GM10266 (cell line): ENCODE results near the gene ZFP36L2.

Experiments used
- DNase-seq: peaks from one replicate; pipeline ENCODE4 v3.0.0; 2012; ENCODE audit errors: extremely low spot score
- CTCF ChIP-seq: IDR thresholded peaks from 2 replicates; pipeline ENCODE4 v1.5.1; 2012; ENCODE audit warnings: mild to moderate bottlenecking, low read depth; ENCODE audit not compliant: control insufficient read depth, insufficient read depth; ENCODE audit errors: missing control alignments

The ZFP36L2 gene

DNA sequence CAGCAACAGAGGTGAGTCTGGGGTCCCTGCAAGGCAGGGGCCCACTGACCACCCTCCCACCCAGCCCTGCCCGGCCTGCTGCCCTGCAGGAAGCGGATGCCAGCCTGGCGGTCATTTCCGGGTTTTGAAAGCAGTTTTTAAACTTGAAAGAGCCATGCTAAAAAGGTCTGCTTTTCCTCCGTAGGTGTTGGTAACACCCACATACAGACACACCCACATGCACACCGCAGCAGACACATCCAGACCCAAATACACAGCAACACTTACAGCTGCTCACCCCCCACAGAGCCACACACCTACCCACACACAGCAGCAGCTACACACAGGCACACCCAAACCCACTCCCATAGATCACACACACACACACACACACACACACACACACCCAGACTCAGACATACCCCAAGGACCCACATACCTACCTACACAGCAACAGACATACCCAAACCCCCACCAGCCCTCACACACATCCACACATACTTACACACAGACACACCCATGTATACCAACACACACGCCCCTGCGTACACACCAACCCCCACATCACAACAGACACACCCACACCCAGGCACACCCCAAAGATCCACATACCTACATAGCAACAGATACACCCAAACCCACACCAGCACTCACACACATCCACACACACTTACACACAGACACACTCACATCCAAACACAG is 7.6 kb downstream of the ZFP36L2 start:
- no peak for TF ChIP-seq CTCF
- no peak for DNase-seq

DNA sequence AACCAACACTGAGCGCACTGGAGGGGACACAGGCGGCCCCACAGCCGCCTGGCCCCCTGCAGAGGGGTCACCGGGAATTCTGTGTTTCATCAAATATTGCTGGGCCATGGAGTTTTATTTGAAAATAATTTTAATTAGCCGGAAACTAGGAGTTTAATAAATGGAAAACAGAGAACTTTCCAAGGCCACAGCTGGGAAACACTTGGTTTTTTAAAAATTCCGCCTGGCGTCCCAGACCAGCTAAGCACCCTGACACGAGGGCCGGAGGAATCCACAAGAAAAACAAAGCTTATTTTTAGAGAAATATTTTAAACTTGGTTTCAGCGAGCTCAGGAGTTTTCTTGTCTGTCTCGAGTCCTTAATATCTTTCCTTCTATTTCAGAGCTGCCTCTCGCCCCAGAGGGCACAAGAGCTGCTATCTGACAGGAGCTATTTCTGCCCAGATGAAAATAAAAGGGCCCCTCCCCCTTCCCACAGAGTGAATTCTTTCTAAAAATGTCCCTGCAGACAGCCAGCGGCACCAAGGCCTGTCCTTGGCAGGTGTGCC is 8.2 kb downstream of the ZFP36L2 start:
- DNase-seq: no peak
- TF ChIP-seq CTCF: no peak

- no peak for TF ChIP-seq CTCF
- DNase-seq: no peak
Measured at GRCh38 chr2:43217228-43218154, 8.9 kb downstream of the ZFP36L2 start.

- no peak for TF ChIP-seq CTCF
- DNase-seq: no peak
Measured at GRCh38 chr2:43216629-43217028, 9.8 kb downstream of the ZFP36L2 start.

GRCh38 chr2:43215673-43216255 is 10.6 kb downstream of the ZFP36L2 start:
- DNase-seq: no peak
- no peak for TF ChIP-seq CTCF

DNA sequence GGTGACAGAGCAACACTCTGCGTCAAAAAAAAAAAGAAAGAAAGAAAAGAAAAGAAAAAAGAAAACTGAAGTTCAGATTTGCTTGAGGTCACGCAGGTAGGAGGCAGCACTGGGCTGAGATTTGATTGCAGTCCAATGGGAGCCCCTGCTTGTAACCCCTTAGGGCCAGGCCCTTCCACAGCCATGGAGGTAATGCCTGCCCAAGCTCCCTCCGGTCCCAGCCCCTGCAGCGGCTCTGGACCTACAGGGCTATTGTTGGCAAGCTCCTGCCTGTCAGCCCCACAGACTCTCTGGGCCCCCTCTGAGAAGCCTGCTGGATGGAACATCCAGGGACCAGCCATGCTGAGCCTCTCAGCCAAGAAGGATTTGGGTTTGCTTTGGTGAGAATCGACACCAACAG is 12.2 kb downstream of the ZFP36L2 start:
- no peak for TF ChIP-seq CTCF
- no peak for DNase-seq
